HG03159 (cell line): ENCODE results near the gene KRT34.

Experiments used
- ATAC-seq: cut with Tn5 transposase; IDR thresholded peaks from one replicate; pipeline ENCODE4 v1.9.1; 2021; ENCODE audit warnings: mild to moderate bottlenecking, moderate library complexity; ENCODE audit not compliant: unreplicated experiment

Gene KRT34

DNA sequence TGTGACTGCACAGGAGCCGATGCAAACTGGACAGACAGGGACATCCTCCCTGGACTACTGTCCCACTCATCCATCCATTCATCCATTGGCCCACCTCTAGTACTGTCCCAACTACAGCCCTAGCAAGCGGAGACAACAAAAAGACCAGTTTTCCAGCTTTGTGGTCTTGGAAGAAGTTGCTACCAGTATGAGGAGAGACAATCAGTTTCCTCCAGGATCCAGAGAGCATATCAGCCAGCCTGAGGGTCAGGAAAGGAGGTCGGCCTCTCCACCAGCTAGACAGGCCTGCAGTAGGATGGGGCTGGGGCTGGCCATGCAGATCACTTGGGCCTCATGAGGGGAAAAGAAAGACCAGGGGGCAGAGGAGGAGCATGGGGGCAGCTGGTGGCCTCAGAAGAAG lies 48.3 kb downstream of the KRT34 start:
- no peak for ATAC-seq

DNA sequence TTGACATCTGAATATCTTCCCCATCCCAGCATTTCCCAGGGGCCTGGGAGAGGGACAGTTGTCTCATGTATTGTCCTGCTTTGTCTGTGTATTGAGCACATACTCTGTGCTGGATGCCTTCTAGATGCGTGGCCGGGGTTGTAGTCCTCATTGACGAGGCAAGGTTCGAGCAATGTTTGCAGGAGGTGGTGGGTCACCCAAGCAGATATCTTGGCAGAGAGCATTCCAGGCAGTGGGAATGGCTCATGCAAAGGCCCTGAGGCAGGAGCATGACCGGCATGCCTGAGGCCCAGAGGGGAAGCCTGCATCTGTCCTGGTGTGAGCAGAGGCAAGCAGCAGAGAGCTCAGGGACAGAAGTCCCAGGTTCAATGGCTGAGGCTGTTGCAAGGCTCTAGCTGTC lies 49.0 kb downstream of the KRT34 start:
- no peak for ATAC-seq

DNA sequence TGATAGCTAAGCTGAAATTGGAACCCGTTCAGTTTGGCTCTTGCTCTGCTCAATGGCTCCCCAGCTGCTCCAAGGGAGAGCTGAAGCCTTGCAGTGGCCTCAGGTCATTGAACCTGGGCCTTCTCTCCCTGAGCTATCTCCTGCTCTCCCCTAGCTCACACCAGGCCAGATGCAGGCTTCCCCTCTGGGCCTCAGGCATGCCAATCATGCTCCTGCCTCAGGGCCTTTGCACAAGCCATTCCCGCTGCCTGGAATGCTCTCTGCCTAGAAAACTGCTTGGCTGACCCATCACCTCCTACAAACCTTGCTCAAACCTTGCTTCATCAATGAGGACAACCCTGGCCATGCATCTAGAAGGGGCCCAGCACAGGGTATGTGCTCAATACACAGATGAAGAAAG lies 49.9 kb downstream of the KRT34 start:
- no peak for ATAC-seq

- no peak for ATAC-seq
Observed at GRCh38 chr17:41331606-41332005, 50.5 kb downstream of the KRT34 start.

DNA sequence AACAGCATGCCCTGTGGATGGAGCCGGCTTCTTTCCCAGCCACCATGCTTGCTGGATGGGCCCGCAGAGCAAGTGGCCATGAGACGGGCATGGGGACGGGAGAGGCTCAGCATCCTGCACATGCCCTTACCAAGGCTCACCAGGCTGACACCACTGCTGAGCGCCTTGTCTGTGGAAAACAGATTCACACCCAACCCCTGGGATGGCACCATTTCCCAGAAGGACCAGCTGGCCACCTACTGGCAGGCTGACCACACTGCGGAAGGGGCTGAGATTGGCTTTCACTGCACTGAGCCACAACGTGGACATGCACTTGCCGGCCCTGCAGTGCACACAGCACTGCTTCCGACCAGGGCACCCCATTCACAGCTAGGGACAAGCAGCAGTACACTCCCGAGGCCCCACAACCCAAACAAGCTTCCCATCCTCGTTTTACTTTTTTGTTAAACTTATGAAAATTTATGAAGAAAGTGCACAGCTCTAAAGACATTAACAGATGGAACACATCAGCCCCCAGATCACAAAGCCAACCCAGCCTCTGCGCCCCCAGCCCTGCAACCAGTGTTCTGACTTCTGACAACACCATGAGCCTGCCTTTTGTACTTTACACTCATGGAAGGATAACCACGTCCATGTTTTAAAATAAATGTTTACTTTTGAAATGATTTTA lies 52.7 kb downstream of the KRT34 start:
- ATAC-seq = no peak

- ATAC-seq = no peak
Observed at GRCh38 chr17:41328207-41328606, 53.9 kb downstream of the KRT34 start.
